Gastrocnemius medialis (tissue), 4 donors: ENCODE data around the gene SUN1. TPM values are rescaled to one million over a fixed set of nuclear protein-coding genes. Genes with fewer than 3 reads are reported as not detected.

Source experiments
- ATAC-seq, 2 donors: fragments of 150-250 bp; one replicate each; pipeline ENCODE4 v1.9.1; 2016
- DNase-seq, 2 donors: peaks; one replicate each; pipeline ENCODE4 v3.0.0-alpha.2; 2019
- H3K27ac ChIP-seq, 4 donors: fragments of 200-600 bp; sonication (generic); 1 replicate in 1 of 4; 2 replicates in 3 of 4; pipeline ENCODE4 v1.5.1; 2016 to 2018; ENCODE audit warnings: mild to moderate bottlenecking in 2 of 4, moderate library complexity in 1 of 4
- H3K27me3 ChIP-seq, 3 donors: fragments of 200-600 bp; sonication (generic) in 2 of 3; 1 replicate in 1 of 3; 2 replicates in 2 of 3; pipeline versions ENCODE4 v1.5.1 to v1.6.0; 2016 to 2019; ENCODE audit warnings: mild to moderate bottlenecking in 1 of 3, moderate library complexity in 1 of 3
- H3K36me3 ChIP-seq, 2 donors: fragments of 200-600 bp; sonication (generic) in 1 of 2; one replicate each; pipeline ENCODE4 v1.5.1; 2017 to 2018
- H3K4me1 ChIP-seq, 2 donors: fragments of 200-600 bp; sonication (generic) in 1 of 2; one replicate each; pipeline ENCODE4 v1.5.1; 2016 to 2017; ENCODE audit warnings: mild to moderate bottlenecking in 2 of 2
- H3K4me3 ChIP-seq, 4 donors: fragments of 200-600 bp; sonication (generic) in 3 of 4; 1 replicate in 1 of 4; 2 replicates in 3 of 4; pipeline ENCODE4 v1.5.1; 2016 to 2019; ENCODE audit warnings: mild to moderate bottlenecking in 2 of 4
- H3K9me3 ChIP-seq, 3 donors: fragments of 200-600 bp; sonication (generic) in 2 of 3; 1 replicate in 1 of 3; 2 replicates in 2 of 3; pipeline ENCODE4 v1.5.1; 2016 to 2019
- CTCF ChIP-seq, 5 experiments: fragments of 450-650 bp in 3 of 5; fragments of 200-600 bp in 2 of 5; sonication (generic) in 2 of 5; IDR thresholded peaks in 4 of 5; conservative IDR thresholded peaks in 1 of 5; 1 replicate in 4 of 5; 2 replicates in 1 of 5; pipeline ENCODE4 v1.5.1; 2016 to 2019; ENCODE audit warnings: antibody characterized with exemption in 5 of 5, mild to moderate bottlenecking in 3 of 5, moderate library complexity in 3 of 5
- POLR2A ChIP-seq, 2 donors: fragments of 450-650 bp; IDR thresholded peaks; one replicate each; pipeline ENCODE4 v1.6.1; 2017; ENCODE audit warnings: antibody characterized with exemption in 2 of 2, mild to moderate bottlenecking in 2 of 2, moderate library complexity in 2 of 2
- in situ Hi-C, 4 donors: fragments of 200-750 bp; cut with MboI; loops; one replicate each; pipeline versions ENCODE4 v1.15.0 to v1.8.0; 2017; ENCODE audit warnings: low sequenced_read_pairs in 4 of 4
- intact Hi-C: fragments of 100-400 bp; cut with DNase I; formaldehyde crosslinking; loops from one replicate; pipeline ENCODE4 v1.15.1; 2023; ENCODE audit warnings: low total_unique reads
- total RNA-seq, 4 donors: library from RNA; depleted of rRNA; stranded (reverse); fragments of >200 nt; gene quantifications; one replicate each; pipeline versions ENCODE4 v1.1.0 to v1.2.3, GENCODE V29; 2016

The SUN1 gene
- total RNA-seq, 4 donors from 2014 or later: 112 to 154 (median 132) TPM

- Histone ChIP-seq H3K36me3 (no peaks in the 10 kb centered on the region), H3K9me3 (no peaks in the 10 kb centered on the region), H3K4me1 (no peaks in the 10 kb centered on the region), H3K27ac (no peak overlapping the region), H3K4me3 (no peak overlapping the region), H3K27me3 (peaks cover 0 to 11% (median 4%) of the 10 kb centered on the region in 3 donors)
- TF ChIP-seq POLR2A (IDR thresholded peaks at IDR 0.05) (no peak), CTCF (IDR thresholded peaks at IDR 0.05 in 4 of 5, conservative IDR thresholded peaks at IDR 0.05 in 1 of 5) (no peak)
- DNase-seq (no peak), ATAC-seq (no peak)
- intact Hi-C loops: no loop called here
- in situ Hi-C loops: no loop called here
Observed at GRCh38 chr7:910931-911431, 78.7 kb downstream of the SUN1 start.

- ATAC-seq (no peak), DNase-seq (no peak)
- Histone ChIP-seq H3K4me3 (no peak overlapping the region), H3K9me3 (no peaks in the 10 kb centered on the region), H3K4me1 (no peaks in the 10 kb centered on the region), H3K27ac (no peak overlapping the region), H3K27me3 (peaks cover 0 to 9% (median 4%) of the 10 kb centered on the region in 3 donors), H3K36me3 (no peaks in the 10 kb centered on the region)
- in situ Hi-C loops: no loop called here
- intact Hi-C loops: no loop called here
- TF ChIP-seq POLR2A (IDR thresholded peaks at IDR 0.05): no peak
- no peak for TF ChIP-seq CTCF (IDR thresholded peaks at IDR 0.05 in 4 of 5, conservative IDR thresholded peaks at IDR 0.05 in 1 of 5)
Observed at GRCh38 chr7:911791-912480, 79.7 kb downstream of the SUN1 start.

GRCh38 chr7:913736-914520 is 81.7 kb downstream of the SUN1 start:
- no peak for DNase-seq
- Histone ChIP-seq H3K36me3 (no peaks in the 10 kb centered on the region), H3K4me1 (no peaks in the 10 kb centered on the region), H3K9me3 (no peaks in the 10 kb centered on the region), H3K27me3 (peaks cover 0 to 4% (median 3%) of the 10 kb centered on the region in 3 donors), H3K27ac (no peak overlapping the region), H3K4me3 (no peak overlapping the region)
- intact Hi-C loops: no loop called here
- no peak for ATAC-seq
- in situ Hi-C loops: no loop called here
- TF ChIP-seq POLR2A (IDR thresholded peaks at IDR 0.05): no peak
- TF ChIP-seq CTCF (IDR thresholded peaks at IDR 0.05 in 4 of 5, conservative IDR thresholded peaks at IDR 0.05 in 1 of 5): no peak

GRCh38 chr7:914521-915194 is 82.4 kb downstream of the SUN1 start:
- in situ Hi-C loops: no loop called here
- ATAC-seq (no peak), DNase-seq (no peak)
- TF ChIP-seq POLR2A (IDR thresholded peaks at IDR 0.05): no peak
- no peak for TF ChIP-seq CTCF (IDR thresholded peaks at IDR 0.05 in 4 of 5, conservative IDR thresholded peaks at IDR 0.05 in 1 of 5)
- no peak overlapping the region for H3K4me3 ChIP-seq
- no peaks in the 10 kb centered on the region for H3K36me3 ChIP-seq
- H3K9me3 ChIP-seq: no peaks in the 10 kb centered on the region
- intact Hi-C loops: no loop called here
- no peaks in the 10 kb centered on the region for H3K4me1 ChIP-seq
- H3K27me3 ChIP-seq: peaks cover 0 to 3% (median 1%) of the 10 kb centered on the region in 3 donors
- no peak overlapping the region for H3K27ac ChIP-seq
